Fibroblast of pulmonary artery (primary cell): ENCODE measurements around the gene ENTPD2.
A peak's percentile ranks its signal among the peaks of the same experiment; 100 is the strongest.

Source experiments
- DNase-seq: peaks from one replicate; pipeline ENCODE4 v3.0.0-alpha.2; 2010; ENCODE audit warnings: low read depth
- H3K4me3 ChIP-seq: replicated peaks from 2 replicates; pipeline ENCODE4 v1.5.1; 2011; ENCODE audit warnings: low read depth, mild to moderate bottlenecking, control low read depth, low read length, moderate library complexity
- CTCF ChIP-seq: IDR thresholded peaks from 2 replicates; pipeline ENCODE4 v1.5.1; 2011; ENCODE audit warnings: mild to moderate bottlenecking, control low read depth, low read length, inconsistent platforms; ENCODE audit errors: missing control alignments

ENTPD2 gene

DNA sequence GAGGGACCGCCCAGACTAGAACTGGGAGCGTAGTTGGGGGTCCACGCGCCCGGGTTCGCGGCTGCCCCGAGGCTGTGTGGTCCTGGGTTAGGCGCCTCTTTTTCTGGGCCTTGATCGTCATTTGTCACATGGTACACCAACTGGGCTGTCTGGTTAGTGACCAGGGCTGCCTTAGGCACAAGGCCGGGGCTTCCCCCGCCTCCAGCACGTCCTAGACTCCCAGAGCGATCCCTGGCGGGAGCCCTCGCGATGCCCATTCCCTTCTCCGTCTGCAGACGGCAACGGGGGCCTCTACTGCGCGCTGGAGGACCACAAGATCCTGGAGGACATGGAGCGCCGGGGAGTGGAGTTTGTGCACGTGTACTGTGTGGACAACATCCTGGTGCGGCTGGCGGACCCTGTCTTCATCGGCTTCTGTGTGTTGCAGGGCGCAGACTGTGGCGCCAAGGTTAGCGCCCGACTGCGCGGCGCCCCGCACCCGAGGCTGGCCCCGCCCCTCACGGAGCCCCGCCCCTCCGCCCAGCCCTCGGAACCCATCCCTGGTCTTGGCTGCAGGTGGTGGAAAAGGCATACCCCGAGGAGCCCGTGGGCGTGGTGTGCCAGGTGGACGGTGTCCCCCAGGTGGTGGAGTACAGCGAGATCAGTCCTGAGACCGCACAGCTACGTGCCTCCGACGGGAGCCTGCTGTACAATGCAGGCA, 25.0 kb upstream of the ENTPD2 start:
- TF ChIP-seq CTCF: no peak
- H3K4me3 ChIP-seq: peak overlapping the region; percentile 72

DNA sequence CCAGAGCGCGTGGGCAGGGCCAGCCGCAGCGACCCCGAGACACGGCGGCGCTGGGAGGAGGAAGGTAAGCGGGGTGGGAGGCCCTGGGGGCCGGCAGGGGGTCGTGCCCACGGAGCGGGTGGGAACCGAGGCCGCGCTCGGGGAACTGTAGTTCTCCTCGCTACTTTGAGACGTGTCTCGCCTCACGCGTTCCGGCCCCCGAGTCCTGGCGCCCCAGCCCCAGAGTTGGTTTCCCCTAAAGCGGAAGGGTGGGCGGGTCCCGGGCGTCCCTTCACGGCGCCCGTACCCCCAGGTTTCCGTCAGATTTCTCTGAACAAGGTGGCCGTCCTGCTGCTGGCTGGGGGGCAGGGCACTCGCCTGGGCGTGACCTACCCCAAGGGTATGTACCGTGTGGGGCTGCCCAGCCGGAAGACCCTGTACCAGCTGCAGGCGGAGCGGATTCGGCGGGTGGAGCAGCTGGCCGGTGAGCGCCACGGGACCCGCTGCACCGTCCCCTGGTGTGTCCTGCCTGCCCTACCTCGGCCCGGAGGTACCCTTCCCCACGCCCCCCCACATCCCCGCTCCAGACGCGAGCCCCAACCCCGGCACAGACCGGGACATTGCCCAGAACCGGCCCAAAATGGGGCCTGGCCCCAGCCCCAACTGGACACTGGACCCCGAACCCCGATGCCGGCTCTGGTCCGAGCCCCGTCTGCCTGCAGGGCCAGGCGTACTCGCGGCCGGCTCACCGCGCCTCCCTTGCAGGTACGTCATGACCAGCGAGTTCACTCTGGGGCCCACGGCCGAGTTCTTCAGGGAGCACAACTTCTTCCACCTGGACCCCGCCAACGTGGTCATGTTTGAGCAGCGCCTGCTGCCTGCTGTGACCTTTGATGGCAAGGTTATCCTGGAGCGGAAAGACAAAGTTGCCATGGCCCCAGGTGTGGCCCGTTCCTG, 24.2 kb upstream of the ENTPD2 start:
- no peak for TF ChIP-seq CTCF
- peak overlapping the region; percentile 72 for H3K4me3 ChIP-seq
- no peak for DNase-seq

More for the DNA sequence above, 25.0 kb upstream of the ENTPD2 start:
- no peak for DNase-seq

DNA sequence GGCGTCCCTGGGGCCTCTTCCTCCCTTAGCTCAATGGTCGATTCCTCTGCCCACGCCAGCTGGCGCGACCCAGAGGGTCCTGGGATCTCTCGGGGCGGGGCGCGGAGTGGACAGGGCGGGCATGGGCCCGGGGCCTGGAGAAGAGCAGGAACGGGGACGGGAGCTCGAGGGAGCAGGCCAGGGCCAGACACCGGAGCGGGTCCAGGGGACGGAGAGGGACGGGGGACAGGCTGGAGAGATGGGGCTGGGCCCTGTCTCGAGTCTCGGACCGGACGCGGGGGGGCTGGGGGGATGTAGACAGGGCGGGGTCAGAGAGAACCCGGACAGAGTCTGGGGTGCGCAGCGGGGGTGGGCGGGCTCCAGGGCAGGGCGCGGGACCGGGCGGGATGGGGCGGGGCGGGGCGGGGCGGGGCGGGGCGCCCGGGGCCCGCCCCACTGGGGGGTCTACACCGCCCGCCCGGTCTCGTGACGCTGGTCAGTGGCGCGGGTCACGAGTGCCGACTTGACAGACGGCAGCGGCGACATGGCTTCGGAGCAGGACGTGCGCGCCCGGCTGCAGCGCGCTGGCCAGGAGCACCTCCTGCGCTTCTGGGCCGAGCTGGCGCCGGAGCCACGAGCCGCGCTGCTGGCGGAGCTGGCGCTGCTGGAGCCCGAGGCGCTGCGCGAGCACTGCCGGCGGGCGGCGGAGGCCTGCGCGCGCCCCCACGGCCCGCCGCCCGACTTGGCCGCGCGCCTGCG, 23.3 kb upstream of the ENTPD2 start, which contains the start of gene UAP1L1:
TSS of gene UAP1L1 (plus strand) at position 508 of the 738 bp plus-strand sequence. CDS start at position 524, 16 bp downstream.
- H3K4me3 ChIP-seq: peak within 1 kb of the TSS; percentile 72
- peak; percentile 58 for DNase-seq
- TF ChIP-seq CTCF: no peak

DNA sequence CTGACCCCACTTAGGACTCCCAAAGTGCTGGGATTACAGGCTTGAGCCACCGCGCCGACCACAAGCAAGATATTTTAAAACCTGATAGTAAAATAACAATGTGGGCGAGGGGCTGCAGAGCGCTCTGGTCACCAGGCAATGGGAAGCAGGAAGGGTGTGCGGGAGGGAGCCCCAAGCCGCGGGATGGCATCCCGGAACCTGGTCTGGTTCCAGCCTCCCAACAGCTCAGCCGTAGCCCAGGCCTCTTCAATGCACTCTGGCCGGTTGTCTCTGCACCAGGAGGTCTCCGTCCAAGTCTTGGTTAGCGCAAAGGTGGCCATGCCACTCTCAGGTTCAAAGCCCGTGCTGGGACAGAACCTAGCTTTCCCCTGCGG, 22.8 kb upstream of the ENTPD2 start:
- peak overlapping the region; percentile 30 for H3K4me3 ChIP-seq
- TF ChIP-seq CTCF: no peak
- no peak for DNase-seq

DNA sequence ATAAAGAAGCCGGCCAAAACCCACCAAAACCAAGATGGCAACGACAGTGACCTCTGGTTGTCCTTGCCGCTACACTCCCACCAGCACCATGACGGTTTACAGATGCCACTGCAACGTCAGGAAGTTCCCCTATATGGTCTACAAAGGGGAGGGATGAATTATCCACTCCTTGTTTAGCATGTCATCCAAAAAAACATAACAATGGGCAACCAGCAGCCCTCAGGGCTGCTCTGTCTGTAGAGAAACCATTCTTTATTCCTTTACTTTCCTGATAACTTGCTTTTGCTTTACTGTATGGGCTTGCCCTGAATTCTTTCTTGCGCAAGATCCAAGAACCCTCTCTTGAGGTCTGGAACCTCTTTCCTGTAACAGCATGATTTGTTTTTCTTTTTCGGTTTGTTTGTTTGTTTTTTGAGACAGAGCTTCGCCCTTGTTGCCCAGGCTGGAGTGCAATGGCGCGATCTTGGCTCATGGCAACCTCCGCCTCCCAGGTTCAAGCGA, 21.5 kb upstream of the ENTPD2 start:
- DNase-seq: no peak
- no peak overlapping the region for H3K4me3 ChIP-seq
- TF ChIP-seq CTCF: no peak

GRCh38 chr9:137074657-137075274, 20.9 kb upstream of the ENTPD2 start:
- no peak for TF ChIP-seq CTCF
- H3K4me3 ChIP-seq: no peak overlapping the region
- no peak for DNase-seq
